Measurements from ENCODE around the gene OGA. TPM values are rescaled to one million over a fixed set of nuclear protein-coding genes. Genes with fewer than 3 reads are reported as not detected.

Gene OGA
- total and polyA plus RNA-seq, 5 donors from 2014 or later: 36.7 to 442 (median 41.4) TPM

- H3K4me3 ChIP-seq (ENCODE audit: low read depth, low read length): no peak overlapping the region
- H3K4me1 ChIP-seq (ENCODE audit: control insufficient read depth, insufficient read depth, low read length, poor library complexity, severe bottlenecking): no peaks in the 10 kb centered on the region
- no peak overlapping the region for H3K27ac ChIP-seq (ENCODE audit: insufficient read depth, low read length, poor library complexity, severe bottlenecking)
- H3K36me3 ChIP-seq (ENCODE audit: control insufficient read depth, insufficient read depth, low read length): peaks cover 20% of the 10 kb centered on the region
- no peaks in the 10 kb centered on the region for H3K27me3 Mint-ChIP-seq
- H3K4me3 Mint-ChIP-seq: no peak overlapping the region
- H3K27ac Mint-ChIP-seq: peak overlapping the region in 1 of 3 donors; percentile 10
- ATAC-seq (ENCODE audit: low read depth in 2 of 2) (no peak), DNase-seq (no peak)
- H3K9me3 Mint-ChIP-seq: no peaks in the 10 kb centered on the region
- H3K4me1 Mint-ChIP-seq: peaks cover 0 to 3% (median 0%) of the 10 kb centered on the region in 4 donors
- H3K9me3 ChIP-seq (ENCODE audit: control insufficient read depth in 2 of 2, low read length in 2 of 2): no peaks in the 10 kb centered on the region
- H3K36me3 Mint-ChIP-seq: peaks cover 46% of the 10 kb centered on the region
- no peaks in the 10 kb centered on the region for H3K27me3 ChIP-seq (ENCODE audit: control insufficient read depth, insufficient read depth, low read length)
These were observed 32.5 kb upstream of the OGA start for GRCh38 chr10:101850749-101851148.

GRCh38 chr10:101848894-101849351 is 30.7 kb upstream of the OGA start:
- H3K4me3 ChIP-seq (ENCODE audit: low read depth, low read length): no peak overlapping the region
- H3K4me1 Mint-ChIP-seq: peaks cover 0 to 12% (median 7%) of the 10 kb centered on the region in 4 donors
- H3K27ac Mint-ChIP-seq: peak overlapping the region in 1 of 3 donors; percentile 10
- peaks cover 7% of the 10 kb centered on the region for H3K4me1 ChIP-seq (ENCODE audit: control insufficient read depth, insufficient read depth, low read length, poor library complexity, severe bottlenecking)
- ATAC-seq (ENCODE audit: low read depth in 2 of 2) (no peak), DNase-seq (no peak)
- no peaks in the 10 kb centered on the region for H3K9me3 Mint-ChIP-seq
- peaks cover 20% of the 10 kb centered on the region for H3K36me3 ChIP-seq (ENCODE audit: control insufficient read depth, insufficient read depth, low read length)
- H3K27me3 Mint-ChIP-seq: no peaks in the 10 kb centered on the region
- H3K27me3 ChIP-seq (ENCODE audit: control insufficient read depth, insufficient read depth, low read length): no peaks in the 10 kb centered on the region
- no peak overlapping the region for H3K27ac ChIP-seq (ENCODE audit: insufficient read depth, low read length, poor library complexity, severe bottlenecking)
- no peaks in the 10 kb centered on the region for H3K9me3 ChIP-seq (ENCODE audit: control insufficient read depth in 2 of 2, low read length in 2 of 2)
- no peak overlapping the region for H3K4me3 Mint-ChIP-seq
- H3K36me3 Mint-ChIP-seq: peaks cover 55% of the 10 kb centered on the region

GRCh38 chr10:101848408-101848807 is 30.2 kb upstream of the OGA start:
- no peak overlapping the region for H3K4me3 ChIP-seq (ENCODE audit: low read depth, low read length)
- ATAC-seq (ENCODE audit: low read depth in 2 of 2) (no peak), DNase-seq (no peak)
- Mint-ChIP-seq H3K27ac (no peak overlapping the region), H3K4me3 (no peak overlapping the region), H3K9me3 (no peaks in the 10 kb centered on the region), H3K27me3 (no peaks in the 10 kb centered on the region), H3K36me3 (peaks cover 55% of the 10 kb centered on the region), H3K4me1 (peaks cover 0 to 13% (median 7%) of the 10 kb centered on the region in 4 donors)
- no peak overlapping the region for H3K27ac ChIP-seq (ENCODE audit: insufficient read depth, low read length, poor library complexity, severe bottlenecking)
- peaks cover 20% of the 10 kb centered on the region for H3K36me3 ChIP-seq (ENCODE audit: control insufficient read depth, insufficient read depth, low read length)
- H3K9me3 ChIP-seq (ENCODE audit: control insufficient read depth in 2 of 2, low read length in 2 of 2): no peaks in the 10 kb centered on the region
- H3K4me1 ChIP-seq (ENCODE audit: control insufficient read depth, insufficient read depth, low read length, poor library complexity, severe bottlenecking): peaks cover 11% of the 10 kb centered on the region
- no peaks in the 10 kb centered on the region for H3K27me3 ChIP-seq (ENCODE audit: control insufficient read depth, insufficient read depth, low read length)

GRCh38 chr10:101845893-101846292 is 27.6 kb upstream of the OGA start:
- Mint-ChIP-seq H3K27ac (no peak overlapping the region), H3K27me3 (no peaks in the 10 kb centered on the region), H3K36me3 (peaks cover 44% of the 10 kb centered on the region), H3K4me1 (peaks cover 4 to 32% (median 18%) of the 10 kb centered on the region in 4 donors), H3K4me3 (no peak overlapping the region), H3K9me3 (no peaks in the 10 kb centered on the region)
- Histone ChIP-seq H3K4me1 (ENCODE audit: control insufficient read depth, insufficient read depth, low read length, poor library complexity, severe bottlenecking) (peaks cover 24% of the 10 kb centered on the region), H3K27me3 (ENCODE audit: control insufficient read depth, insufficient read depth, low read length) (no peaks in the 10 kb centered on the region), H3K9me3 (ENCODE audit: control insufficient read depth in 2 of 2, low read length in 2 of 2) (no peaks in the 10 kb centered on the region), H3K27ac (ENCODE audit: insufficient read depth, low read length, poor library complexity, severe bottlenecking) (no peak overlapping the region), H3K36me3 (ENCODE audit: control insufficient read depth, insufficient read depth, low read length) (peaks cover 18% of the 10 kb centered on the region), H3K4me3 (ENCODE audit: low read depth, low read length) (no peak overlapping the region)
- no peak for ATAC-seq (ENCODE audit: low read depth in 2 of 2)
- DNase-seq: no peak

- peaks cover 25% of the 10 kb centered on the region for H3K36me3 Mint-ChIP-seq
- Histone ChIP-seq H3K27ac (ENCODE audit: insufficient read depth, low read length, poor library complexity, severe bottlenecking) (no peak within 1 kb of the TSS), H3K27me3 (ENCODE audit: control insufficient read depth, insufficient read depth, low read length) (no peaks in the 10 kb centered on the region), H3K9me3 (ENCODE audit: control insufficient read depth in 2 of 2, low read length in 2 of 2) (no peaks in the 10 kb centered on the region), H3K4me1 (ENCODE audit: control insufficient read depth, insufficient read depth, low read length, poor library complexity, severe bottlenecking) (peaks cover 41% of the 10 kb centered on the region), H3K36me3 (ENCODE audit: control insufficient read depth, insufficient read depth, low read length) (peaks cover 11% of the 10 kb centered on the region), H3K4me3 (ENCODE audit: low read depth, low read length) (no peak within 1 kb of the TSS)
- peak within 1 kb of the TSS; percentile 83 to 90 (median 86) for H3K4me3 Mint-ChIP-seq
- ATAC-seq (ENCODE audit: low read depth in 2 of 2): peak; percentile 18 to 41
- no peaks in the 10 kb centered on the region for H3K27me3 Mint-ChIP-seq
- H3K4me1 Mint-ChIP-seq: peaks cover 4 to 49% (median 26%) of the 10 kb centered on the region in 4 donors
- no peaks in the 10 kb centered on the region for H3K9me3 Mint-ChIP-seq
- peak within 1 kb of the TSS; percentile 5 to 83 (median 66) for H3K27ac Mint-ChIP-seq
- peak; percentile 40 to 67 (median 52) for DNase-seq
These were observed 25.1 kb upstream of the OGA start, which contains the start of gene KCNIP2 for GRCh38 chr10:101843032-101844021. Gene KCNIP2, minus strand, starts transcription at chr10:101843800. Its CDS starts 232 bp downstream, at chr10:101843568.

GRCh38 chr10:101841826-101842225 is 23.6 kb upstream of the OGA start:
- Mint-ChIP-seq H3K4me3 (peak overlapping the region; percentile 83 to 95 (median 90)), H3K36me3 (peaks cover 13% of the 10 kb centered on the region), H3K27ac (no peak overlapping the region), H3K27me3 (no peaks in the 10 kb centered on the region), H3K9me3 (no peaks in the 10 kb centered on the region), H3K4me1 (peaks cover 4 to 49% (median 26%) of the 10 kb centered on the region in 4 donors)
- Histone ChIP-seq H3K9me3 (ENCODE audit: control insufficient read depth in 2 of 2, low read length in 2 of 2) (no peaks in the 10 kb centered on the region), H3K27ac (ENCODE audit: insufficient read depth, low read length, poor library complexity, severe bottlenecking) (no peak overlapping the region), H3K4me3 (ENCODE audit: low read depth, low read length) (no peak overlapping the region), H3K36me3 (ENCODE audit: control insufficient read depth, insufficient read depth, low read length) (peaks cover 3% of the 10 kb centered on the region), H3K4me1 (ENCODE audit: control insufficient read depth, insufficient read depth, low read length, poor library complexity, severe bottlenecking) (peaks cover 41% of the 10 kb centered on the region), H3K27me3 (ENCODE audit: control insufficient read depth, insufficient read depth, low read length) (no peaks in the 10 kb centered on the region)
- DNase-seq (no peak), ATAC-seq (ENCODE audit: low read depth in 2 of 2) (no peak)

GRCh38 chr10:101840741-101841453 is 22.7 kb upstream of the OGA start:
- Mint-ChIP-seq H3K27me3 (no peaks in the 10 kb centered on the region), H3K36me3 (peaks cover 10% of the 10 kb centered on the region)
- peak; percentile 52 to 69 for ATAC-seq (ENCODE audit: low read depth in 2 of 2)

More at GRCh38 chr10:101840741-101841453, 22.7 kb upstream of the OGA start:
- Histone ChIP-seq H3K4me3 (ENCODE audit: low read depth, low read length) (peak overlapping the region; percentile 71), H3K4me1 (ENCODE audit: control insufficient read depth, insufficient read depth, low read length, poor library complexity, severe bottlenecking) (peaks cover 43% of the 10 kb centered on the region), H3K36me3 (ENCODE audit: control insufficient read depth, insufficient read depth, low read length) (no peaks in the 10 kb centered on the region), H3K9me3 (ENCODE audit: control insufficient read depth in 2 of 2, low read length in 2 of 2) (no peaks in the 10 kb centered on the region), H3K27ac (ENCODE audit: insufficient read depth, low read length, poor library complexity, severe bottlenecking) (no peak overlapping the region), H3K27me3 (ENCODE audit: control insufficient read depth, insufficient read depth, low read length) (no peaks in the 10 kb centered on the region)
- Mint-ChIP-seq H3K4me1 (peaks cover 4 to 52% (median 28%) of the 10 kb centered on the region in 4 donors), H3K9me3 (no peaks in the 10 kb centered on the region), H3K4me3 (peak overlapping the region; percentile 83 to 95 (median 90)), H3K27ac (peak overlapping the region in 2 of 3 donors; percentile 87 to 90)
- peak; percentile 66 to 78 (median 72) for DNase-seq

All from CD4-positive, CD25-positive, alpha-beta regulatory T cell (primary cell).